CD4-positive, alpha-beta T cell treated with Interleukin-4 for 4 hours (primary cell): ENCODE measurements around the gene TMPRSS6.

Experiments
- DNase-seq: peaks from one replicate; pipeline ENCODE4 v3.0.0-alpha.2; 2020

TMPRSS6 gene

GRCh38 chr22:37046589-37046988 lies 62.9 kb downstream of the TMPRSS6 start:
- DNase-seq: no peak

DNA sequence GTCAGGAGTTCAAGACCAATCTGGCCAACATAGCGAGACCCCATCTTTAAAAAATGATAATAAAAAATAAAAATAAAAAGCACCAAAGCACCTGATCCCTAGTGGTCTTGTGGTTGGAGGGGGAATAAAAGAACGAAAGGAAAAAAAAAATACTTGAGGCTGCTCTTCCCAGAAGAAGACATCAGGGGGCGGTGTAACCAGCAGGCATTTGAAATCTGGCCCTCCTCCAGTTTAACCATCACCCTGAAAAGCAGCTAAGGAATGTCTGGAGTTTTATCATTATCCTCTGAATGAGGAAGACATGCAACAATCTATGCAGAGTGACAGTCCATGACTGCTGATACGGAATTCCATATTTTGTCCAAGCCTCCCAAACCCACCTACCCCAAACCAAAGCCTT lies 63.6 kb downstream of the TMPRSS6 start:
- DNase-seq: no peak

GRCh38 chr22:37044634-37045625 lies 64.6 kb downstream of the TMPRSS6 start:
- DNase-seq: no peak

- peak; percentile 12 for DNase-seq
Observed at GRCh38 chr22:37043828-37044538, 65.5 kb downstream of the TMPRSS6 start.

GRCh38 chr22:37043209-37043827 lies 66.2 kb downstream of the TMPRSS6 start:
- no peak for DNase-seq

DNA sequence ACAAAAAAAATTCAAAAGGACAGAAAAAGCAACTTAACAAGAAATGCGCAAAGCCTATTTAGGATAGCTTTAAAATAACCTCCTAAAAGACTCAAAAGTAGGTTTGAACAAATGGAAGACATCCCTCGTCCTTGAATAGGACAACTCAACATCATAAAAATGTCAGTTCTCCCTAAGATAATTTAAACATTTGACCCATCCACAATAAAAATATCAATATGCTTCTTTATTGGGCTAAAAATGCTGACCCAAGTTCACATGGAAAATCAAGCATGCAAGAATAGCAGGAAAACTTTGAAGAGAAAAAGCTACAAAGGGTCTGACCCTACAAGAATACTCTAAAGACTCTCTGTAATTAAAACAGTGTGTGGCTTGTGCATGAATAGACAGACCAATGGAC lies 70.0 kb downstream of the TMPRSS6 start:
- no peak for DNase-seq

DNA sequence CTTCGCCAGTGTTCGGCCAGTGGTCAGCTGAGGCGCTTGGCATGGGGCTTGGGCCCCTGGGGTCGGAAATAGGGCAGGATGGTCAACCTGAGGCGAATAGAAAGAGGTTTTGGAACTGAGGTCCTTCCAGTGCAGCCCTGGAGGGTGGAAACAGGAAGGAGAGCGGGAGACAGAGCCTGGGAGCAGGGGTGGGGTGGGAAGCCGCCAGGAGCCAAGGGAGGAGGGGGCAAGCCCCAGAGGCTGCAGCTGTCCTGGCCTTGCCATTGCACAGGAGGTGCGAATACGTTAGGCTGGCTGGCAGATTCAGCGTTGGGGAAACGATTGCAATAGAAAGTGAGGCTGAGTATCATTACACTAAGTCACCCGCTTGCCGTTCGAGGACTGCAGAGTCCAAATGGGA lies 71.8 kb downstream of the TMPRSS6 start:
- no peak for DNase-seq

GRCh38 chr22:37036655-37037377 lies 72.7 kb downstream of the TMPRSS6 start:
- no peak for DNase-seq

- no peak for DNase-seq
Observed at GRCh38 chr22:37033605-37034430, 75.7 kb downstream of the TMPRSS6 start.

DNA sequence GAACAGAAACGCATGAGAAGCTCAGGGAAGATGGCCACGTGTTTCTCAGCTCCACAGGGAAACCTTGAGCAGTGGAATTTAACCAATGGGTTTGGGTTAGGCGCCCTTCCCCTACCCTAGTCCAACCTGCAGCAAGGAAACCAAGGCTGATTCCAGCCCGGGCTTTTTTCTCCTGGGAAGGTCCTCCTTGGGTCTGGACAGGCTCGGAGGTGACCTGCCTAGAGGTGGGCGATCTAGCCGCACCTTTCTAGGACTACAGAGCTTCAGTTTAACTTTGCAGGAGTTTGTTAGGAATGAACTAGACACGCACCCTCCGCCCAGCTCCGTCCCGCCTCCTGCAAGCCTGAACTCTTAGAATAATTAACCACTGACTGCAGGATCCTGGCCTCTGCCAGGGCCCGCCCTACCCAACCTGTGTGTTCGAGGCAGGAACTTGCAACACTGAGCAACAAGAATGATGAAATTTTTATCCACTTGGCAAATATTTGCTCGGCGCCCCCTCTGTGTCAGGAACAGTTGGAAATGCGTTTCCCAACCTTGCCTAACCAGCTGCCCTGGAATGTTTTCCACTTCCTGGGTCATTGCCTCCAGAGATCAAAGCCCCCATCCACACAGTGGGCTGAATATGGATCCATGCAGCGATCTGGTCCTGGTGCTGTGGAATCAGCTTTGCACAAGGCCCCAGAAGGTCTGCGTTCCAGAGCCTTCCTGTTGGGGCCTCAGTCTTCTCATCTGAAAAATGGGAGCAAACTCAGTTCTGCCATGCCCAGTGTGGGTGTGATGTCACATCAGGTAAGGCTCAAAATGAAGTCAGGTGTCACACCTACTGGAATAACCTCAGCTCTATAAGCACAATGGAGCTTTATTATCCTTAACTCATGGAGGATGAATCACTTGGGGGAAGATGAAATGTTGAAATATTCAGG lies 76.7 kb downstream of the TMPRSS6 start:
- no peak for DNase-seq

DNA sequence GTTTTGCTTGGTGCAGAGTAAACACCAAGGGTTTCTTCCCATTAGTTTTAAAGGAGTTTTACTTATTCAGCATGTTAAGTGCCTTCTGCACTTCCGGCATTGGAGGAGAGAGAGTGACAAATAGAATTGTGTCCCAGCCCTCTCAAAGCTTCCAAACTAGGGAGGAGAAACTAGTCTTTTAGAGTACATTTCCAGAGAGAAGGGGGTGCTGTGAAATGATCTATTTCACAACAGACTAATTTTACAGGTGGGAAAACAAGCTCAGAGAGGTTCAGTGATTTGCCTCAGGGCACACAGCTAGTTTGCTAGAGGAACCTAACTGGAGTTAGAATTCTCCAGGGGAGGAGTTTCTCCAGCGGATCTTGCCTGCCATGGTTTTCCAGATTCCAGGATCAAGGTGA lies 77.4 kb downstream of the TMPRSS6 start:
- no peak for DNase-seq

DNA sequence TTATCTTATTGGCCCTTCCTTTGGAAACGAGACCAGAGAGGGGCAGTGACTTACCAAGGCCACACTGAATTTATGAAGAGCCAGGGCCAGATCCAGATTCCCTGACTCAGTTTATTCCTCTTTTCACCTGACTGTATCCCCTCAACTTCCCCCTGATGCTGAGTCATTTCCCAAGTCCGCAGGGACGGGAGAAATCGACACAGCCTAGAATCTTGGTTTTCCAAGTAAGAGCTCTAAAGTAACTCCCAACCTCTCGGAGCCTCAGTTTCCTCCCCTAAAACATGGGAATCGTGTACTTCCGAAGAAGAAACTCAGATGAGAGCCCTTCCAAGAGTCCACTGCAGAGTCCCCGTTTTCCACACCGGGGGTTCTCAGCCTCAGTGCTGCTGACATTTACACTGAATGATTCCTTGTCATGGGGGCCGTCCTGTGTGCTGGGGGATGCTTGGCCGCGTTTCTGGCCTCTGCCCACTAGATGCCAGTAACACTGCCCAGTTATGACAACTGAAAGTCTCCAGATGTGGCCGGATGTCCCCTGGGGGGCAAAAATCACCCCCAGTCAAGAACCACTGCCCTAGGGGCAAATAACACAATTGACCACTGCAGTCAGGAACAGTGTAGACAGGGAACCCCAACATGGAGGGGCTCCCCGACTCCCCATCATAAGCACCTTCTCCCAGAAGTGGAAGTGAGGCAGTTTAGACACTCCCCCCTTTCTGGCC lies 78.8 kb downstream of the TMPRSS6 start:
- no peak for DNase-seq

DNA sequence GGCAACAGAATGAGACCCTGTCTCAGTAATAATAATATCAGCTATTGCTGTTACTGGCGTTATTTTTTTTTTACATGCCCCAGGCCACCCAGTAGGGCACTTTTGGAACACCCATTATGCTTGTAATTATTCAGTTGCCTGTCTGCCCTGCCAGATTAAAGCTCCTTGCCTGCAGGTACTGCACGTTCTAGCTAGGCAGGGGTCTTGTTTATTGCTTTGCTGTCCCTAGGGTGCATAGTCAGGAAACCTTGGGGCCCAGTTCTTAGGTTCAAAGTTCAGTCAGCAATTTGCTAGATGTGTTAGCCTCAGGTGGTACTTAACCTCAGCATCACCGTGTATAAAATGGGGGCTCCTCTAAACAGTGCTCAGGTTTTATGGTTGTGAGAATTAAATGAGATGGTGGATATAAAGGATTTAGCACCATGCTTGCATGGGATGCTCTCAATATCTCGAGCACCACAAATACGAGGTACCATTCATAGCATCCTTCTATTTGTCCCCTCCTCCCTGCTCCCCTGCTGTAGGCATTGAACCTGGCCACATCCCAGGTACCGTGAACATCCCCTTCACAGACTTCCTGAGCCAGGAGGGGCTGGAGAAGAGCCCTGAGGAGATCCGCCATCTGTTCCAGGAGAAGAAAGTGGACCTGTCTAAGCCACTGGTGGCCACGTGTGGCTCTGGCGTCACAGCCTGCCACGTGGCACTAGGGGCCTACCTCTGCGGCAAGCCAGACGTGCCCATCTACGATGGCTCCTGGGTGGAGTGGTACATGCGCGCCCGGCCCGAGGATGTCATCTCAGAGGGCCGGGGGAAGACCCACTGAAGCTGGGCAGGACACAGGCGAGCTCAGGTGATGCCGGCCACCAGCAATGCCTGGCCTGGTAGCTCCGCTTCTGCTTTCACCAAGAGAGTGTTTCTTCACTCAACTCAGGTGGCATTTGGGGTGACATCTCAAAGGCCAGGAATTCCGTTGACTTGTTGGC lies 80.5 kb downstream of the TMPRSS6 start:
- no peak for DNase-seq

DNA sequence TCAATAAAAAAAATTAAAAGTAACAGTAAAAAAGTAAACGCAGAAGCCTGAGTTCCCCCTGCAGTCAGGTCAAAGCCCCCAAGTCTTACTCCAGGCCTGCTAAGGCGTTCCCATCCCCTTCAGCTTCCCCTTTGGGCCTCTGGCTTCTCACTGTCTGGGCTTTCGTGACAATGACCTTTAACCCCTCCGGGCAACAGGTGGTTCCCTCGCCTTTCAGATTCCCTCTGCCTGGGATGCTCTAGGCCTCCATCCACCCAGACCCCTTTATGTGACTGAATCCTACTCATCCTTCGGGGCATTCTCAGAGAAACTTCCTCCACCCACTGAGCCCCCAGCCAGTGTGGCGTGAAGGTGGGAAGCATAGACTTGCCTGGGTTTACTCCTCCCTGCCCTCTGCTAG lies 82.0 kb downstream of the TMPRSS6 start:
- no peak for DNase-seq

DNA sequence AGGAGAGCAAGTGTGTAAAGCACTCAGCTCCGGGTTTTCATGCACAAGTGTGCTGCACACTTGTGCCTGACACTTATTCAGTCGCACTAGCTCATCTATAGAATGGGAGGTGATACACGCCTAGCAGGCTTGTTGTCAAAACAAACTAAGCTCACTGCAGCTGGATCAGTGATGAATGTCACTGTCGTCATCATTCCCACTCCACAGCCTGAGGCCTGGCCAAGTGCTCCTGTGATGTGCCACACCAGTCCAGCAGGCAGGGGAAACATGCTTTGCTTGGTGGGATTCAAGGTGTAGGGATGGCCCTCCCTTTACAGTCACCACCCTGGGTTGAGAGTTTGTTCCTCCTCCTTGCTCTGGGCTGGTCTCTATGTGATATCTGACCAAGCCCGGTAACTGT lies 83.2 kb downstream of the TMPRSS6 start:
- no peak for DNase-seq

GRCh38 chr22:37025500-37026070 lies 83.9 kb downstream of the TMPRSS6 start:
- DNase-seq: no peak

- no peak for DNase-seq
Observed at GRCh38 chr22:37024339-37025157, 85.0 kb downstream of the TMPRSS6 start.
